UCSD-AML1 (cell line): ENCODE measurements around the gene KCNMB3.
"Not testable (repeated sequence)": the region's sequence is repeated elsewhere in the genome, so short reads cannot be mapped to it uniquely, and the experiment has no call there.

Source experiments
- DNase-seq: peaks from one replicate; lab custom pipeline; 2025; ENCODE audit not compliant: unreplicated experiment; lab: John Stamatoyannopoulos, UW

KCNMB3 gene

GRCh38 chr3:179250803-179251476, at the start of gene KCNMB3:
Gene KCNMB3 (minus strand): TSS chr3:179251114. CDS start chr3:179250990, 124 bp downstream.
- DNase-seq, result no peak

GRCh38 chr3:179299999-179300613, 49.2 kb upstream of the KCNMB3 start:
- DNase-seq, result no peak

GRCh38 chr3:179299316-179299715, 48.4 kb upstream of the KCNMB3 start:
- no peak for DNase-seq

- no peak for DNase-seq
These were observed 47.2 kb upstream of the KCNMB3 start for GRCh38 chr3:179297971-179298725.

- no peak for DNase-seq
These were observed 41.5 kb upstream of the KCNMB3 start for GRCh38 chr3:179292450-179292849.

GRCh38 chr3:179289295-179289694, 38.4 kb upstream of the KCNMB3 start:
- DNase-seq, result no peak

GRCh38 chr3:179288845-179289244, 37.9 kb upstream of the KCNMB3 start:
- DNase-seq, result no peak

GRCh38 chr3:179286331-179286730, 35.4 kb upstream of the KCNMB3 start:
- no peak for DNase-seq

GRCh38 chr3:179281825-179282224, 30.9 kb upstream of the KCNMB3 start:
- DNase-seq, result no peak

GRCh38 chr3:179279837-179280236, 28.9 kb upstream of the KCNMB3 start:
- no peak for DNase-seq

- no peak for DNase-seq
These were observed 28.2 kb upstream of the KCNMB3 start for GRCh38 chr3:179278932-179279693.

- no peak for DNase-seq
These were observed 27.2 kb upstream of the KCNMB3 start for GRCh38 chr3:179278151-179278550.

- DNase-seq, result no peak
These were observed 25.8 kb upstream of the KCNMB3 start for GRCh38 chr3:179276743-179277142.

- no peak for DNase-seq
These were observed 25.1 kb upstream of the KCNMB3 start for GRCh38 chr3:179276001-179276400.

- not testable (repeated sequence) for DNase-seq
These were observed 23.5 kb upstream of the KCNMB3 start for GRCh38 chr3:179274434-179274833.

- DNase-seq, result peak; percentile 25
These were observed 21.5 kb upstream of the KCNMB3 start for GRCh38 chr3:179272385-179272784.

- no peak for DNase-seq
These were observed 18.3 kb upstream of the KCNMB3 start for GRCh38 chr3:179269152-179269707.

- DNase-seq, result peak; percentile 12
These were observed 17.6 kb upstream of the KCNMB3 start for GRCh38 chr3:179268400-179269051.

- no peak for DNase-seq
These were observed 15.8 kb upstream of the KCNMB3 start for GRCh38 chr3:179266701-179267211.

- no peak for DNase-seq
These were observed 15.0 kb upstream of the KCNMB3 start for GRCh38 chr3:179265875-179266274.
